SK-N-MC (cell line): ENCODE measurements around the gene DNAJA3.

Source experiments
- EZH2 ChIP-seq: fragments of 200-600 bp; sonication (generic); IDR thresholded peaks from one replicate; pipeline ENCODE4 v1.6.1; 2017; ENCODE audit warnings: antibody characterized with exemption
- FOXP2 ChIP-seq: optimal IDR thresholded peaks from 2 replicates; pipeline ENCODE3; 2011; ENCODE audit warnings: mild to moderate bottlenecking, moderate library complexity; ENCODE audit not compliant: insufficient read depth; ENCODE audit errors: extremely low read length, control extremely low read depth
- POLR2AphosphoS5 ChIP-seq: IDR thresholded peaks from 2 replicates; pipeline ENCODE4 v1.6.1; 2012; ENCODE audit warnings: mild to moderate bottlenecking, low read depth, low read length, borderline replicate concordance

DNA sequence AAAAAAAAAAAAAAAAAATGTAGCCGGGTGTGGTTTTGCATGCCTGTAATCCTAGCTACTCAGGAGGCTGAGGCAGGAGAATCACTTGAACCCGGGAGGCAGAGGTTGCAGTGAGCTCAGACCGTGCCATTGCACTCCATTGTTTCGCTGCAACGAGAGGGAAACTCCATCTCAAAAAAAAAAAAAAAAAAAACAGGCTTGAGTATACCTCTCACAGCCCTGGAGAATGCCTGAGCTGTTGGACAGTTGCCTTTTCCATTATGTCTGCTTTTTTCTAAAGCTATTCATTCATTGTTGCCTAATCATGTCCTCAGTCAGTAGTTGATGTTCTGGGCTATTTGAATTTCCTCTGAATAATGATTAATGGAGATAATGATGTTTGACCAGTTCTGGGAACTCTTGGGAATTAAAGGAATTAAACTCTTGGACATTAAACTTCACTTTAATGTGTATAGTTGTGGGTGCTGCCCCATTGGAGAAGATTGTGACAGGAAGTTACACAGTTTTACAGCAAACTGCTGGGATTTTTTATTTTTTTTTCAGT, 62.4 kb downstream of the DNAJA3 start:
- TF ChIP-seq EZH2, result no peak
- no peak for TF ChIP-seq POLR2AphosphoS5
- no peak for TF ChIP-seq FOXP2
